IMR-90 (cell line): ENCODE measurements around the gene EIF3K. TPM values are rescaled to one million over a fixed set of nuclear protein-coding genes. Genes with fewer than 3 reads are reported as not detected.

Experiments used
- ATAC-seq: fragments of 200-7000 bp; cut with Tn5 transposase; 2 replicates; pipeline ENCODE4 v1.9.1; 2020; ENCODE audit warnings: low read depth, mild to moderate bottlenecking, moderate library complexity
- BruUV-seq: library from RNA; stranded (reverse); fragments of 400-500 nt; replicated peaks from 2 replicates; lab custom pipeline; 2021; lab: Mats Ljungman, UMichigan
- CTCF ChIA-PET: fragments of 300-600 bp; formaldehyde crosslinking; extraction: SDS; loops from one replicate; lab custom pipeline; 2021; ENCODE audit warnings: antibody characterized with exemption; lab: Yijun Ruan, JAX
- POLR2A ChIA-PET: fragments of 300-600 bp; sonication (Branson Sonifier 250); formaldehyde crosslinking; loops from one replicate; lab custom pipeline; 2022; ENCODE audit warnings: antibody characterized with exemption; ENCODE audit not compliant: unreplicated experiment; lab: Charles Lee
- DNase-seq: peaks from one replicate; pipeline ENCODE4 v3.0.0; 2013
- H2AFZ ChIP-seq: replicated peaks from 2 replicates; pipeline ENCODE3; 2013; ENCODE audit warnings: low read length, mild to moderate bottlenecking; ENCODE audit not compliant: poor library complexity
- H2AK5ac ChIP-seq: 2 replicates; pipeline ENCODE4 v1.6.1; 2013; ENCODE audit warnings: low read depth, low read length, inconsistent platforms
- H2AK9ac ChIP-seq: replicated peaks from 2 replicates; pipeline ENCODE3; 2013; ENCODE audit warnings: mild to moderate bottlenecking, low read depth, low read length, moderate library complexity; ENCODE audit not compliant: poor library complexity
- H2BK120ac ChIP-seq: 2 replicates; pipeline ENCODE4 v1.6.1; 2013; ENCODE audit warnings: low read depth, low read length, inconsistent platforms
- H2BK15ac ChIP-seq: 3 replicates; pipeline ENCODE4 v1.6.1; 2013; ENCODE audit warnings: low read depth, low read length, inconsistent platforms
- H2BK20ac ChIP-seq: 2 replicates; pipeline ENCODE4 v1.6.1; 2013; ENCODE audit warnings: low read depth, mild to moderate bottlenecking, inconsistent platforms, low read length, moderate library complexity
- H2BK5ac ChIP-seq: 2 replicates; pipeline ENCODE4 v1.6.1; 2013; ENCODE audit warnings: mild to moderate bottlenecking, low read depth, low read length, inconsistent platforms; ENCODE audit not compliant: poor library complexity, severe bottlenecking
- H3K14ac ChIP-seq: replicated peaks from 2 replicates; pipeline ENCODE4 v1.6.1; 2013; ENCODE audit warnings: low read depth, low read length, inconsistent platforms
- H3K18ac ChIP-seq: 2 replicates; pipeline ENCODE4 v1.6.1; 2013; ENCODE audit warnings: low read depth, low read length, control low read depth
- H3K23ac ChIP-seq: 2 replicates; pipeline ENCODE4 v1.6.1; 2013; ENCODE audit warnings: low read depth, low read length, inconsistent platforms
- H3K27ac ChIP-seq: 2 replicates; pipeline ENCODE4 v1.5.1; 2013; ENCODE audit warnings: mild to moderate bottlenecking, control low read depth, low read length; ENCODE audit not compliant: insufficient read depth
- H3K27me3 ChIP-seq: 2 replicates; pipeline ENCODE4 v1.6.1; 2013; ENCODE audit warnings: low read length; ENCODE audit not compliant: control insufficient read depth, insufficient read depth
- H3K36me3 ChIP-seq: 2 replicates; pipeline ENCODE4 v1.6.1; 2013; ENCODE audit warnings: low read length, mixed read lengths; ENCODE audit not compliant: control insufficient read depth, insufficient read depth
- H3K4ac ChIP-seq: 2 replicates; pipeline ENCODE4 v1.6.1; 2013; ENCODE audit warnings: low read depth, low read length, inconsistent platforms
- H3K4me1 ChIP-seq: 2 replicates; pipeline ENCODE4 v1.6.1; 2013; ENCODE audit warnings: low read length, mixed read lengths; ENCODE audit not compliant: control insufficient read depth, insufficient read depth
- H3K4me2 ChIP-seq: 2 replicates; pipeline ENCODE4 v1.6.1; 2013; ENCODE audit warnings: low read depth, mild to moderate bottlenecking, control low read depth, low read length, moderate library complexity
- H3K4me3 ChIP-seq: 2 replicates; pipeline ENCODE4 v1.5.1; 2013; ENCODE audit warnings: low read depth, mild to moderate bottlenecking, control low read depth, low read length, moderate library complexity; ENCODE audit not compliant: insufficient read depth
- H3K56ac ChIP-seq: 2 replicates; pipeline ENCODE4 v1.6.1; 2013; ENCODE audit warnings: low read length, inconsistent platforms; ENCODE audit not compliant: insufficient read depth; ENCODE audit errors: extremely low read depth
- H3K79me1 ChIP-seq, 2 experiments: 2 replicates each; pipeline ENCODE4 v1.6.1; 2013; ENCODE audit warnings: low read length in 2 of 2, inconsistent platforms in 1 of 2, low read depth in 1 of 2
- H3K9ac ChIP-seq: 2 replicates; pipeline ENCODE4 v1.6.1; 2013; ENCODE audit warnings: low read depth, low read length, control low read depth
- H3K9me1 ChIP-seq: 2 replicates; pipeline ENCODE4 v1.6.1; 2013; ENCODE audit warnings: low read length, inconsistent platforms; ENCODE audit not compliant: insufficient read depth
- H3K9me3 ChIP-seq: 2 replicates; pipeline ENCODE4 v1.6.1; 2013; ENCODE audit warnings: low read length; ENCODE audit not compliant: control insufficient read depth, insufficient read depth
- H4K20me1 ChIP-seq: 2 replicates; pipeline ENCODE4 v1.6.1; 2013; ENCODE audit warnings: low read length, inconsistent platforms; ENCODE audit not compliant: insufficient read depth
- H4K5ac ChIP-seq: 2 replicates; pipeline ENCODE4 v1.6.1; 2013; ENCODE audit warnings: mild to moderate bottlenecking, low read depth, low read length, control low read depth
- H4K8ac ChIP-seq, 2 experiments: 2 replicates each; pipeline ENCODE4 v1.6.1; 2013; ENCODE audit warnings: low read depth in 2 of 2, low read length in 2 of 2, control low read depth in 1 of 2, inconsistent platforms in 1 of 2
- H4K91ac ChIP-seq: 2 replicates; pipeline ENCODE4 v1.6.1; 2013; ENCODE audit warnings: low read depth, low read length, inconsistent platforms; ENCODE audit not compliant: insufficient read depth
- BHLHE40 ChIP-seq: fragments of 150-350 bp; IDR thresholded peaks from 2 replicates; pipeline ENCODE4 v1.6.1; 2016; ENCODE audit warnings: mild to moderate bottlenecking, low read depth, low read length
- USF2 ChIP-seq: fragments of 150-350 bp; IDR thresholded peaks from 2 replicates; pipeline ENCODE4 v1.6.1; 2017; ENCODE audit warnings: mild to moderate bottlenecking, antibody characterized with exemption, low read length, low read depth
- WGBS, 2 experiments: methylation state at CpG; one replicate each; pipeline versions ENCODE4 v1.1.5 to v1.1.7; 2013; ENCODE audit warnings: missing lambda C conversion rate in 2 of 2; ENCODE audit not compliant: insufficient read length in 1 of 2; ENCODE audit errors: extremely low coverage in 2 of 2; 5-methylcytosine and 5-hydroxymethylcytosine counted together
- dilution Hi-C: fragments of 300-500 bp; cut with HindIII; formaldehyde crosslinking; loops from one replicate; pipeline ENCODE4 v1.14.3; 2018; ENCODE audit warnings: low sequenced_read_pairs; ENCODE audit not compliant: unreplicated experiment
- in situ Hi-C: fragments of 300-500 bp; cut with MboI; formaldehyde crosslinking; loops from 3 replicates; pipeline ENCODE4 v1.14.3; 2019; ENCODE audit warnings: low sequenced_read_pairs, inconsistent platforms, mixed read lengths
- intact Hi-C: fragments of 100-400 bp; cut with micrococcal nuclease; formaldehyde crosslinking; loops from 2 replicates; pipeline ENCODE4 v1.10.0; 2022
- polyA plus RNA-seq, 3 experiments: library from polyadenylated mRNA; depleted of rRNA; stranded (reverse); fragments of >200 nt; gene quantifications; 2 replicates each; pipeline ENCODE4 v1.2.3, GENCODE V29; 2012; ENCODE audit warnings: low replicate concordance in 1 of 3
- total RNA-seq: library from RNA; depleted of rRNA; stranded (reverse); fragments of >200 nt; gene quantifications from 2 replicates; pipeline ENCODE4 v1.2.3, GENCODE V29; 2012

EIF3K gene
- total and polyA plus RNA-seq, 2 of the 4 experiments (the other 2 are of a cell fraction) = 575 to 1,137 TPM

GRCh38 chr19:38569368-38569983 lies 49.5 kb upstream of the EIF3K start:
- H3K4ac ChIP-seq = no peak overlapping the region
- intact Hi-C loops (no loop called here), dilution Hi-C loops (no loop called here), in situ Hi-C loops (no loop called here)
- no peaks in the 10 kb centered on the region for H3K79me1 ChIP-seq
- H2AK9ac ChIP-seq = no peak overlapping the region
- DNase-seq = no peak
- CTCF ChIA-PET = no interaction called here
- no peak overlapping the region for H3K9ac ChIP-seq
- no peak overlapping the region for H2AK5ac ChIP-seq
- no peak overlapping the region for H3K23ac ChIP-seq
- no peak overlapping the region for H3K18ac ChIP-seq
- H4K5ac ChIP-seq = no peak overlapping the region
- no peak overlapping the region for H2BK120ac ChIP-seq
- H3K27ac ChIP-seq = no peak overlapping the region
- no peak overlapping the region for H3K56ac ChIP-seq
- ATAC-seq = no peak
- no peak overlapping the region for H3K4me3 ChIP-seq
- H2BK5ac ChIP-seq = no peak overlapping the region
- H4K91ac ChIP-seq = no peak overlapping the region
- H3K14ac ChIP-seq = no peak overlapping the region
- no peaks in the 10 kb centered on the region for H3K9me3 ChIP-seq
- TF ChIP-seq USF2 (no peak), BHLHE40 (no peak)
- H2AFZ ChIP-seq = no peak overlapping the region
- no peaks in the 10 kb centered on the region for H3K36me3 ChIP-seq
- no peak overlapping the region for H4K8ac ChIP-seq
- WGBS, 2 experiments = 60% methylated on average over 3 of the region's 6 CpGs; no CpG with 5 or more reads in 1 of the 2 experiments
- no peak overlapping the region for H2BK20ac ChIP-seq
- no peak overlapping the region for H3K4me2 ChIP-seq
- H3K4me1 ChIP-seq = no peaks in the 10 kb centered on the region
- peaks cover 27% of the 10 kb centered on the region for H3K27me3 ChIP-seq
- H2BK15ac ChIP-seq = no peak overlapping the region
- no peaks in the 10 kb centered on the region for H4K20me1 ChIP-seq
- no TSS peak for BruUV-seq
- H3K9me1 ChIP-seq = no peaks in the 10 kb centered on the region
- POLR2A ChIA-PET = no interaction called here
